GM18907 (cell line): ENCODE measurements around the gene ULK4.
"Not testable (repeated sequence)": the region's sequence is repeated elsewhere in the genome, so short reads cannot be mapped to it uniquely, and the experiment has no call there.

Experiments used
- ATAC-seq: cut with Tn5 transposase; IDR thresholded peaks from one replicate; pipeline ENCODE4 v1.9.1; 2021; ENCODE audit warnings: mild to moderate bottlenecking, moderate library complexity; ENCODE audit not compliant: unreplicated experiment

The ULK4 gene

DNA sequence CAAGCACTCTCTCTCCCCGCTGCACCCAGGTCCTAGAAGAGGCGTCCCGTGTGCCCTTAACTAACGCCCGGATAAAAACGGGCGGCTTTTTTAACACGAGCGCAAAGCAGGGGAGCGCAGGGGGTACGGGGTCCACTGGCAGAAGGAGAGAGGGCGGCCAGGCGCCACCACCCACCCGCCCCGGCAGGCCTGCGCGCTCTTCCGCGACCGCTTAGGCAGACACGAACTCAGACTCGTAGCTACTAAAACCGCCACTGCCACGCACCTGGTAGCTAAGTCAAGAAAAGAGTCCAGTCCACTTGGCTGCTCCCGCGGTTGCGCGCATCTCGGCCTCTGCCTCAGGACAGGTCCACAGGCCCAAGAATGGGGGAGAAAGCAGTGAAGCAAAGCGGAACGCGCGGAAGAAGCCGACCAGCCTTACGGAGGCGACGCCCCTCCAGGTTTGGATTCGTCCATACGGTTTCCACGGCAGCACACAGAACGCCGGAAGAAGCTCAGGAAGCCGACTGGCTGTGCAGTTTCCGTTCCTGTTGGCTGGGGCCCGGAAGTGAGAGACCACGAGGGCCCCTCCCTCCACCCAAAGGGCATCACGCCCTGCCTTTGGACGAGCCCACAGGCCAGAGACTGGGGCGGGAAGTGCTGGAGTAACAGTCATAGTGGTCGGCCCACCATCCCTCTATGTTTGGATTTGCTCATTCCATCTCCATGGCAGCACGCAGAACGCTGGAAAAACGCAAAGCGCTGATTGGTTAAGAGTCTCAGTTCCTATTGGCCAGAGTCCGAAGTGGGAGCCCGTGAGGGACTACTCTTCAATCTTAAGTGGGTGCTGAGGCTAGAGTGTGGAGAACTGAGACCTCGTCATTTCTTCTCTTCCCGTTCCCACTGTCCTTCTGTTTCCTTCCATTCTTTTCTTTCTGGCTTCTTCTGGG, at the start of gene ULK4:
TSS of gene ULK4 (minus strand) at position 353 of the 929 bp plus-strand sequence. CDS start 7,344 bp downstream, outside the sequence.
- ATAC-seq = peak; percentile 95

DNA sequence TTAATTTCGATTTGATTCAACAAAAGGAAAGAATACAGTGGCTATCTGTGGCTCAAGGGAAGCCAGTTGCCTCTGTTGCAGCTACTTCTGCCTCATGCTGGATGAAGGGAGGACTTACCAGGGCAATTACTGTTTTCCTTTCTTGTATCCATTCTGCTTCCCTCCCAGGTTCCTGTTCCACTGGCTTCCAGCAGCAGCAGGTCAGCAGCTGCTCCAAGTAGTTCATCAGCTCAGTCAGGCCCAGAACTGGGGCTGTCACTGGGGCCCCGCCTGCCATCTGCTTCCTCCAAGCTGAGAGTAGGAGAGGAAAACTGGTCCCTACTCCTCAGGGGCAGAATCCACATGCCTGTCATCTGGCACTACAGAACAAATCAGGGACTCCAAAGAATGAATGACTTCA, 48.6 kb upstream of the ULK4 start:
- no peak for ATAC-seq

DNA sequence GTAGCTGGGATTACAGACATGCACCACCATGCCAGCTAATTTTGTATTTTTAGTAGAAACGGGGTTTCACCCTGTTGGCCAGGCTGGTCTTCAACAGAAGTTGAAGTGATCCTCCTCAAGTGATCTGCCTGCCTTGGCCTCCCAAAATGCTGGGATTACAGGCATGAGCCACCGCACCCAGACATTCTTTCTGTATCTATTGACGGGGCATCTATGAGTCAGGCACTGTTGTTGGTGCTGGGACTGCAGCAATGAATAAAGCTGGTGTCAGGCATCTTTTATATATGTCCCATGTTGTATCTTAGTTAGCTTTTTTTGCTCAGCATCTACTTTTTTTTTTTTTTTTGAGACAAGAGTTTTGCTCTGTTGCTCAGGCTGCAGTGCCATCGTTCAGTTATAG, 47.6 kb upstream of the ULK4 start:
- ATAC-seq = no peak

DNA sequence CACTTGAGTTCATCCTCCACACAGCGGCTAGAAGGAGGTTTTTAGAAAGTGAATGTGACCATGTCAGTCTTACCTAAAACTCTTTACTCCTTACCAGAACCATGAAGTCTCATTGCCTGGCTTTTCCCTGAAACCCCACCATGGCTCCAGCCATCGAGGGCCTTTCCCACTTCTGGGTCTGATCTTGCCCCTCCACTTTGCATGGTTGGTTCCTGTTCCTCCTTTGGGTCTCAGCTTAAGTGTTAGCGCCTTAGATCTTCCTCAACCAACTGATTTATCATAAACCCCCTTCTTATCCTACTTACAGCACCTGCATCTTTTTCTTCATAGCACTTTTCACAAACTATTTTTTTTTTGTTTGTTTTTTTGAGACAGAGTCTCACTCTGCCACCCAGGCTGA, 45.9 kb upstream of the ULK4 start:
- ATAC-seq = no peak

DNA sequence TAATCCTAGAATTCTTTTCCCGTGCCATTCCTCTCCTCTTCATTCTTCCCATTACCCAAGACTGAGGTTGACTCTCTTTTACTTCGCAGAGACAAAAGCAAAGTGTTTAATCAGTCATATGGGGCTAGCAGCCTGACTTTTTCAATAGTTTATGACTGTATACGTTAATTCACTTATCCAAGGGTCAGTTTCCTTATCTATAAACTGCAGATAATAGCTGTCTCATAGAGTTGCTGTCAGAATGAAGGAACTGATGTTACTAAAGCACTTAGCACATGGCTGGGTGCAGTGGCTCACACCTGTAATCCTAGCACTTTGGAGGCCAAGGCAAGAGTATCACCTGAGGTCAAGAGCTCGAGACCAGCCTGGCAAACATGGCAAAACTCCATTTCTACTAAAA, 43.5 kb upstream of the ULK4 start:
- ATAC-seq = no peak

DNA sequence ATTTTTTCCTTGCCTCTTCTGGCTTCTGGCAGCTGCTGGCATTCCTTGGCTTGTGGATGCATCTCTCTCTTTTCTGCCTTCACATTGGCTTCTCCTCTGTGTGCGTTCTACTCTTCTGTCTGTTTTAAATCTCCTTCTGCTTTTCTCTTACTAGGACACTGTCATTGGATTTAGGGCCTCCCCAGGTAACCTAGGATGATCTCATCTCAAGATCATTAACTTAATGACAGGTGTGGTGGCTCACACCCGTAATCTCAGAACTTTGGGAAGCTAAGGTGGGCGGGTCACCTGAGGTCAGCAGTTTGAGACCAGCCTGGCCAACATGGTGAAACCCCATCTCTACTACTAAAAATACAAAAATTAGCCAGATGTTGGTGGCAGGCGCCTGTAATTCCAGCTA, 40.9 kb upstream of the ULK4 start:
- ATAC-seq = no peak

DNA sequence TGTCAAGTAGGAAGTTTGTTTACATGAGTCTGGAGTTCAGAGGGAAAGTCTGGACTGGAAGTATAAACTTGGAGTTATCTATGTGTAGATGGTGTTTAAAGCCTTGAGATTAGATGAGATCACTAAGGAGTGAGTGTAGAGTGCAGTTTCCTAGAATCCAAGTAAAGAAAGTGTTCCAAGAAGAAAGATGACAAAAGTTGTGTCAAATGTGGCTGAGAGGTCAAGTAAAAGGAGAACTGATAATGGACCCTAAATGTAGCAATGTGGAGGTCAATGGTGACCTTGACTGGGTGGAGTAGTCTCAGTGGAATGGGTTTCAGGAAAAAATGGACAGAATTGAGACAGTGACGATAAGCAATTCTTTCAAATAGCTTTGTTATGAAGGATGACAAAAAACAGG, 39.9 kb upstream of the ULK4 start:
- no peak for ATAC-seq

DNA sequence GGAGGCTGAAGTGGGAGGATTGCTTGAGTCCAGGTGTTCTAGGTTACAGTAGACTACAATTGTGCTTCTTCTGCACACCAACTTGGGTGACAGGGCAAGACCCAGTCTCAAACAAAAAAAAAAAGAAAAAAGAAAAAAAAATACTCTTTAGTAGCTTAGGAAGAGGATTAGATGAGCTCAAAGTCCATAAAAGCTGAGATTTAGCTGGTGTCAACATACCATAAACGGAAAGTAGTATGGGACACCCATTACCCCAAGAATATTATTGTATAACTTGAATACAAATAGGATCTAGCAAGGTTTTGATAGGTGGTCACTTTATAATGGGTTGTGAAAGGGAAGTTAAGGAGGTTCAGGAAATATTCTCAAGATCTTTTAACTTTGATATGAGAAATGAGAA, 38.0 kb upstream of the ULK4 start:
- ATAC-seq = no peak

DNA sequence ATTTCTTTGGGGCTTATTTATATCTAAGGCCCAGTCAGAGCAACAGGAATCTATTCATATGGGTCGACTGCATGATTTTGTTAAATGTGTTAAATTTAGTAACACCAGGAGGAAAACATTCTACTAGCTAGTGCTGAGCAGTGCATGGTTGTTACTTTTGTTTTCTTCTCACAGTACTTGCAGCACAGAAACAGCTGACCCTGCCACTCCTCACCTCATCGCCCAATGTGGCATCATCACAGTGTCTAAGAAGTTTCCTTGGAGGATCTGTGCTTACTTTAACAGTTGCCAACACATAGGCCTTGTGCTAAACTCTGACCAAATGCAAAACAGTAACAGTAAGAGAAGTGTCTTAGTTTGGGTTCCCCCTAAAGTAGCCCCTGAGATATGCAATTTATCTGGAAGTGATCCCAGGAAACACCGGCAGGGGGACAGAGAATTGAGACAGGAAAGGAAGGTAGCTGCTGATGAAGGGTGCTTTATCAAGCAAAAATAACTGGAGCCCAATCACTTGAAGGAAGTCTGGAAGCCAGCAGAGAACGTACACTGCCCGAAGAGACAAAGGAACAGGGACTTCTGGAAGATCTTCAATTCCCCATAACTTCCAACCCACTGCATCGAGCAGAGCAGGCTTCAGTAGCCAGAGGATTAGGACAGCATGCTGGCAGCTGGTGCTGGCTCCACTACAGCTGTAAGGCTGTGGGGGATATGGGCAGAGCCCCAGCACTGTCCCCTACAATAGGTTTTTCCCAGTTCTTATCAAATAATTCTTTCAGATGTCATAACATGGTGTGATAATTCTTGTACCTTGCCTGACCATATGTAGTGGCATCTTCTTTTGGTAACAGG, 36.0 kb upstream of the ULK4 start:
- ATAC-seq = no peak

DNA sequence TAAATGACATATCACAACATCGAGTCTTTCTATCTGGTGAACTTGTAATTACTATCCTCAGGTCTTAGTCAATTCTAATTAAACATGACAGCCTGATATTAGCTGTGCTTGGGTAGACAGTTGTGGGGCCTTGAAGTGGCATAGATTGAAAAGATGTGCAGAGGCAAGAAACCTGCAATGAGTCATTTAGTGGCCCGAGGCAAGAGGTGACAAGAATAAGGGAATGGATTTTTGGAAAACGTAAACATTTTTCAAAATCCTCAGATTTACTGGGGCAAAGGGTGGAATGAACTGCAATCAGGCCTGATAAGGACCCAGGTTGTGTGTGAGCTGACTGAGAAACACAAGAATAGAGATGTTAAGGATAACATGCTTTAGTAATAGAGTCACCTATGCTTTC, 29.5 kb upstream of the ULK4 start:
- ATAC-seq = no peak

DNA sequence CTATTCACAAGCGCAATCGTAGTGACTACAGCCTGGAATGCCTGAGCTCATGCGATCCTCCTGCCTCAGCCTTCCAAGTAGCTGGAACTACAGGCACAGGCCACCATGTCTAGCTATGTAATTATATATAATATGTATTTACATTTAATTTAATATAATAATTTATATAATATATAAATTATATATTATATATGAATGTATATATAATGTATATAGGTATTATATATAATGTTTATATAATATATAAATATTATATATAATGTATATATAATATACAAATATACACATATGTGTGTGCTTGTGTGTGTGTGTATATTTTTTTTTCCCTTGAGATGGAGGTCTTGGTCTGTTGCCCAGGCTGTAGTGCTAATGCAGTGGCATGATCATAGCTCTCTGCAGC, 27.6 kb upstream of the ULK4 start:
- ATAC-seq = no peak

DNA sequence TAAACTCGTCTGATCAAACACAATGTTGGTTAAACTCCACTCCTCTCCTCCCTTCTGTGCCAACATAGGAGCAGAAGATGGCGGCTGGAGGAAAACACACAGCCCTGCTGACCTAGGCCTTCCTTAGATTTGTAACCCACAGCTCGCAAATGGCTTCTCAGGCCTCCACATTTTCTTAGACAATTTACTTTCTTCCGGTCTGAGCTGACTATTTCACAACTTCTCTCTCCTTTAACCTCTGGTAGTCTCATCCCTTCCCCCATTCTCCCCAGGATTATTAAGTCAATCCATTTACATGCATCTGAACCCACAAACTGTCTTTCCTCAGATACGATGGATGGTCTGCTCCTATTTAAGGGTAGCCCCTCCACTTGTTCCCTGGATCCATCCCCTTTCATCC, 25.7 kb upstream of the ULK4 start:
- ATAC-seq = no peak

DNA sequence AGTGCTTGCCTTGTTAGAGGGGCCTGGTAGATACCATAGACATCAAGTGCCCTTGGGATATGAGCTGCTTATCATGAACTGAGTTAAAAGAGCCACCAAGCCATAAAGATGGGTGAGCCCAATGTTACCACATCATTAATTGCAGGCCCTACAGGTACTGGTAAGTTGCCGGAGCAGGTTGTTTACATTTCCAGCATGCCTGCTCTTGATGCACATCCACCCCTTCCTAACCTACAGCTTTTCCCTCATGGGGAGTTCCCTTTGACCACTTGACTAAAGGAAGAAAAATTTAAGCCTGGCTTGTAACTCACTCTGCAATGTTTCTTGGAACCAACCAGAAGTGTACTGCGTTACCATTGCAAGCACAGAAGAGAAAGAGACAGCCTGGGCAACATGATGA, 24.7 kb upstream of the ULK4 start:
- no peak for ATAC-seq

DNA sequence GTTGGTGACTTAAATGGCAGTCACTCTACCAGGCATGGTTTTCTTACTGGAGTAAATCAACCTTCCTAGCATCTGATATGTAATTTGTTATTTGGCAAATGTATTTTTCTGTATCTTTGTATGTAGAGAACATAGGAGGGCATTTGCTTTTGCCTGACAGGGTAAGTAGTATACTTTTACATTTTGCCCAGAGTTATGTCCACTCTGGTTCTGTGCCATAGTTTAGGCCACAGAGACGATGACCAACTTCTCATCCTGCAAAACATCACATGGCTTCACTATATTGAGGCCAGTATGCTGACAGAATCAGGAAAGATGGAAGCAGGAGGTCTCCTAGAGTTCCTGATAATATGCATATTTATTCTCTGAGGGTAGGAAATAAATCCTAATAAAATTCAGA, 23.1 kb upstream of the ULK4 start:
- ATAC-seq = no peak

DNA sequence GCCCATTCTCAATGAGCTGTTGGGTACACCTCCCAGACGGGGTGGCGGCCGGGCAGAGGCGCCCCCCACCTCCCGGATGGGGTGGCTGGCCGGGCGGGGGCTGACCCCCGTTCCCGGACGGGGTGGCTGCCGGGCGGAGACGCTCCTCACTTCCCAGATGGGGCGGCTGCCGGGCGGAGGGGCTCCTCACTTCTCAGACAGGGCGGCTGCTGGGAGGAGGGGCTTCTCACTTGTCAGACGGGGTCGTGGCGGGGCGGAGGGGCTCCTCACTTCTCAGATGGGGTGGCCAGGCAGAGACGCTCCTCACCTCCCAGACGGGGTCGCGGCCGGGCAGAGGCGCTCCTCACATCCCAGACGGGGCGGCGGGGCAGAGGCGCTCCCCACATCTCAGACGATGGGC, 21.2 kb upstream of the ULK4 start:
- ATAC-seq = not testable (repeated sequence)

DNA sequence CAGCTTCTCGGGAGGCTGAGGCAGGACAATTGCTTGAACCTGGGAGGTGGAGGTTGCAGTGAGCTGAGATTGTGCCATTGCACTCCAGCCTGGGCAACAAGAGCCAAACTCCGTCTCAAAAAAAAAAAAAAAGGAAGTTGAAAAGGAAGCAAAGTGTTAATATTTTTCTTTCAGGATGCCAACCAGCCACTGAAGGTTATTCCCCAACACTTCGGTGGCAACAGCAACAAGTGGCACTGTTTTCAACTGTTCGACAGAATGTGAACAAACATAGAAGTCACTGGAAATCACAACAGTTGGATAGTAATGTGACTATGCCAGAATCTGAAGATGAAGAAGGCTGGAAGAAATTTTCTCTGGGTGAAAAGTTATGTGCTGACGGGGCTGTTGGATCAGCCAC, 15.5 kb upstream of the ULK4 start:
- ATAC-seq = not testable (repeated sequence)

DNA sequence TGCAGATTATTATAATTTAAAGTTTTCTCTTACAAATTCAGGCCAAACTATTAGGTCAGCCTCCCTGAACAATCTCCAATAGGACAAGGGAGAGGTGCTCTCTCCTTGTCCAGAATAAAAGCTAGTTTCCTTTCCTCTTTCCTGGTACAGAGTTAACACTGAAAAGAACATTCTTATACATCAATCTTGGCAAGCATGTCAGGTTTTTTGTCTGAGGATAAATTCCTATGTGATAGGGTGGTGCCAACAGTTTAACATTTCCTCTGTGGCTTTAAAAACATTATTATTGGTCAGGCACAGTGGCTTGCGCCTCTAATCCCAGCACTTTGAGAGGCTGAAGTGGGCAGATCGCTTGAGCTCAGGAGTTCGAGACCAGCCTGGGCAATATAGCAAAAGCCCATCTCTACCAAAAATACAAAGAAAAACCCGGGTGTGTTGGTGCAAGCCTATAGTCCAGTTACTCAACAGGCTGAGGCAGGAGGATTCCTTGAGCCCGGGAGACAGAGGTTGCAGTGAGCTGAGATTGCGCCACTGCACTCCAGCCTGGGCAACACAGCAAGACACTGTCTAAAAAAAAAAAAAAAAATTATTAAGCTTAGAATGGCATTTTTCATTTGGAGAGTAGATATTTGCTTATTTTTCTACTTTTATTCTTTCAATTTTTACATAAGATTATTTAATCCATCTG, 13.7 kb upstream of the ULK4 start:
- no peak for ATAC-seq

DNA sequence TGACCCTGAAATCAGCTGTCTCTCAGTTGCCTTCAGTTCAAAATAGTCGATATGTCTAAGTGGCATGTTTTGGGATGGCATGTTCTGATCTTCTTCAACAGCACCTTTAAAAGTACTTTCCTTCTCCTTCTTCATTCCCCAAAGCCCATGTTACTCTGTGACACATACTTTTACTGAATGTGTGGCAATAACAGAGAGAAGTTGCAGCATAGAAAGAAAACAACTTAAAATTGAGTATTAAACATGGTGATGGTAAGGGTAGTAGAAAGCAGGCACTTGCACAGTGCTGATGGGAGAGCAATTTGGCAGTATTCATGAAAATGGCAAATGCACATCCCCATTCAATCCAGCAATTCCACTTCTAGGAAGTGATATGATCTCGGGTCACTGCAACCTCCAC, 12.3 kb upstream of the ULK4 start:
- ATAC-seq = no peak

DNA sequence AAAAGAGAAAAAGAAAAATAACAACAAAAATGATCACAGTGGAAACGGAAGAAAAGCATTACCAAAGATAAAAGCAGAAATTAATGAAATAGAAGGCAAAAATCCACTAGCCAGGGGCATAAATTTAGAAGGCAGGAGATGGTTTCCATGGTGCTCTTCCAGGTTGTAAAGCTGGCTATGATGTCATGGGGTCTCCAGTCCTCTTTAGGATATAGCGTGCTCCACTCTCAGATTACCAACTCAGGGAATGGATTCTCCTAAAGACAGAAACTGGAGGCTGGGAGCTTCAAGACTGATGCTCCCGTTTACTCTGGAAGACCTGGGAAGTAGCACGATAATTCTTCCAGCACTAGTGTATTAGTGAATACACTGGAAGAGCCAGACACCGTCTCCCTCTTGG, 10.9 kb upstream of the ULK4 start:
- no peak for ATAC-seq

DNA sequence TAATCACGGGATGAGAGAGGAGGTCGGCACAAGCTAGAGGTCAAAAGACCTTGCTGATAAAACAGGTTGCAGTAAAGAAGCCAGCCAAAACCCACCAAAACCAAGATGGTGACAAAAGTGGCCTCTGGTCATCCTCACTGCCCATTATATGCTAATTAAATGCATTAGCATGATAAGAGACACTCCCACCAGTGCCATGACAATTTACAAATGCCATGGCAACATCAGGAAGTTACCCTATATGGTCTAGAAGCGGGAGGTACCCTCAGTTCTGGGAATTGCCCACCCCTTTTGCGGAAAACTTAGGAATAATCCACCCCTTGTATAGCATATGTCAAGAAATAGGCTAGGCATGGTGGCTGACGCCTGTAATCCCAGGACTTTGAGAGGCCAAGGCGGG, 4.3 kb upstream of the ULK4 start:
- ATAC-seq = no peak

DNA sequence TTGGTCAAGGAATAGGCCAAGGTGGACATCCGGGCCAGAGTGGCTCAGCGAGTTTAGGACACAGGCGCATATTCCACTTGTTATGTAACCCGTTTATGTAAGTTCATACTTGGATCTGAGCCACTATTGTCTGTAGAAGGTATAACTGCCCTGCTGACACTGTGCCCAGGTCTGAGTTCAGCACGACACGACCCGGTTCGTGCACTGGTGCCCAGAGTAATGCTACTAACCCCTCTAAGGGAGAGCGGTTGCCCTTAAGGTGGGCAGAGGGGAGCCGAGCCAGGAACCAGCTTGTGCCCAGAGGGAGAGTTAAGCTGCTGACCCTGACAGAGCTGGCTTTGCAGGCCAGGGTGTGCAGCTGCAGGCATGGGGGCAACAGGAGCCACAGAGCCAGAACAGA, 1.9 kb upstream of the ULK4 start:
- no peak for ATAC-seq
